KMS-11 (cell line): ENCODE measurements around the gene LSM7.

Experiments
- H2AFZ ChIP-seq: fragments of 200-600 bp; sonication (generic); 2 replicates; pipeline ENCODE4 v1.6.1; 2016; ENCODE audit warnings: antibody characterized with exemption, mixed run types, low read depth
- H3K27ac ChIP-seq: fragments of 200-600 bp; sonication (generic); 2 replicates; pipeline ENCODE4 v1.6.1; 2016; ENCODE audit warnings: mild to moderate bottlenecking, mixed run types
- H3K27me3 ChIP-seq: fragments of 200-600 bp; sonication (generic); 2 replicates; pipeline ENCODE4 v1.6.1; 2017; ENCODE audit warnings: mild to moderate bottlenecking, low read depth, mixed run types, moderate library complexity; ENCODE audit not compliant: insufficient read depth
- H3K36me3 ChIP-seq: fragments of 200-600 bp; sonication (generic); 2 replicates; pipeline ENCODE4 v1.6.1; 2017; ENCODE audit warnings: mild to moderate bottlenecking, mixed run types; ENCODE audit not compliant: insufficient read depth
- H3K4me1 ChIP-seq: fragments of 200-600 bp; sonication (generic); 2 replicates; pipeline ENCODE4 v1.6.1; 2016; ENCODE audit warnings: mild to moderate bottlenecking, low read depth, mixed run types; ENCODE audit not compliant: poor library complexity, severe bottlenecking
- H3K4me2 ChIP-seq: fragments of 200-600 bp; sonication (generic); 2 replicates; pipeline ENCODE4 v1.7.0; 2016; ENCODE audit warnings: mild to moderate bottlenecking, mixed run types
- H3K4me3 ChIP-seq: fragments of 200-600 bp; sonication (generic); IDR thresholded peaks from 2 replicates; pipeline ENCODE4 v1.6.1; 2017; ENCODE audit warnings: low read depth, low read length, mixed read lengths; ENCODE audit not compliant: insufficient read depth
- H3K79me2 ChIP-seq: fragments of 200-600 bp; sonication (generic); 2 replicates; pipeline ENCODE4 v1.6.1; 2016; ENCODE audit warnings: low read depth, mixed run types; ENCODE audit not compliant: insufficient read depth
- H3K9ac ChIP-seq: fragments of 200-600 bp; sonication (generic); 2 replicates; pipeline ENCODE4 v1.6.1; 2016; ENCODE audit warnings: mild to moderate bottlenecking, mixed run types
- H4K20me1 ChIP-seq: fragments of 200-600 bp; sonication (generic); 2 replicates; pipeline ENCODE4 v1.6.1; 2016; ENCODE audit warnings: mild to moderate bottlenecking, mixed run types; ENCODE audit not compliant: insufficient read depth
- TF ChIP-seq, protein P1 (sequence below): fragments of 200-600 bp; sonication (generic); conservative IDR thresholded peaks from 2 replicates; pipeline ENCODE4 v1.6.1; 2017; ENCODE audit warnings: low read depth, mild to moderate bottlenecking, antibody characterized with exemption, low read length, moderate library complexity, mixed read lengths

Gene LSM7

DNA sequence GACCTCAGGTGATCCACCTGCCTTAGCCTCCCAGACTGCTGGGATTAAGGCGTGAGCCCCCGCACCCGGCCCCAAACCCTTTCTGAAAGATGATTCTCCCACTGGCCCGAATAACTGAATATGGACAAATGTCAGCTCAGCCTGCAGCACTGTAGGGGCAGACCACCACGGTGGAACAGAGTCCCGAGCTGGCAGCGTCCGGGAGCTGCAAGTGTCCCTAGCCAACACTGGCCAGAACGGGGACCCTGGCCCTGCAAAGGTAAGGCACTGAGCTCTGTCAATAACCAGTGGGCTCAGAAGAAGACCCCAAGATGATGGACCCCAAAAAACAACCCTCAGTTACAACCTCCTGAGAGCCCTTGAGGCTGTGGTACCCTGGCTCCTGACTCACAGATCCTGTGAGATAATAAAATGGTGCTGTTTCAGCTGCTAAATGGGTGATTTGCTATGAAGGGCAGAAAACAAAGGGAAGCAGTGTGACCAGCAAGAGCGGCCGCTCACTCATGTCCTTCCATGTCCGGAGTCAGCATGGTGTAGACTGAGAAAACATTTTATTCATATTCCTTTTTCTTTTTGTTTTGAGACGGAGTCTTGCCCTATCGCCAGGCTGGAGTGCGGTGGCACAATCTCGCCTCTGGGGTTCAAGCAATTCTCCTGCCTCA is 1.6 kb downstream of the LSM7 start:
- H3K9ac ChIP-seq = no peak overlapping the region
- H3K4me1 ChIP-seq = peaks cover 24% of the 10 kb centered on the region
- TF ChIP-seq, protein P1, sequence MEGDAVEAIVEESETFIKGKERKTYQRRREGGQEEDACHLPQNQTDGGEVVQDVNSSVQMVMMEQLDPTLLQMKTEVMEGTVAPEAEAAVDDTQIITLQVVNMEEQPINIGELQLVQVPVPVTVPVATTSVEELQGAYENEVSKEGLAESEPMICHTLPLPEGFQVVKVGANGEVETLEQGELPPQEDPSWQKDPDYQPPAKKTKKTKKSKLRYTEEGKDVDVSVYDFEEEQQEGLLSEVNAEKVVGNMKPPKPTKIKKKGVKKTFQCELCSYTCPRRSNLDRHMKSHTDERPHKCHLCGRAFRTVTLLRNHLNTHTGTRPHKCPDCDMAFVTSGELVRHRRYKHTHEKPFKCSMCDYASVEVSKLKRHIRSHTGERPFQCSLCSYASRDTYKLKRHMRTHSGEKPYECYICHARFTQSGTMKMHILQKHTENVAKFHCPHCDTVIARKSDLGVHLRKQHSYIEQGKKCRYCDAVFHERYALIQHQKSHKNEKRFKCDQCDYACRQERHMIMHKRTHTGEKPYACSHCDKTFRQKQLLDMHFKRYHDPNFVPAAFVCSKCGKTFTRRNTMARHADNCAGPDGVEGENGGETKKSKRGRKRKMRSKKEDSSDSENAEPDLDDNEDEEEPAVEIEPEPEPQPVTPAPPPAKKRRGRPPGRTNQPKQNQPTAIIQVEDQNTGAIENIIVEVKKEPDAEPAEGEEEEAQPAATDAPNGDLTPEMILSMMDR = no peak
- H2AFZ ChIP-seq = no peak overlapping the region
- H3K36me3 ChIP-seq = no peaks in the 10 kb centered on the region
- H4K20me1 ChIP-seq = no peaks in the 10 kb centered on the region
- peak overlapping the region; percentile 96 for H3K4me2 ChIP-seq
- H3K79me2 ChIP-seq = peaks cover 46% of the 10 kb centered on the region
- H3K27ac ChIP-seq = no peak overlapping the region
- H3K27me3 ChIP-seq = no peaks in the 10 kb centered on the region
- no peak overlapping the region for H3K4me3 ChIP-seq

DNA sequence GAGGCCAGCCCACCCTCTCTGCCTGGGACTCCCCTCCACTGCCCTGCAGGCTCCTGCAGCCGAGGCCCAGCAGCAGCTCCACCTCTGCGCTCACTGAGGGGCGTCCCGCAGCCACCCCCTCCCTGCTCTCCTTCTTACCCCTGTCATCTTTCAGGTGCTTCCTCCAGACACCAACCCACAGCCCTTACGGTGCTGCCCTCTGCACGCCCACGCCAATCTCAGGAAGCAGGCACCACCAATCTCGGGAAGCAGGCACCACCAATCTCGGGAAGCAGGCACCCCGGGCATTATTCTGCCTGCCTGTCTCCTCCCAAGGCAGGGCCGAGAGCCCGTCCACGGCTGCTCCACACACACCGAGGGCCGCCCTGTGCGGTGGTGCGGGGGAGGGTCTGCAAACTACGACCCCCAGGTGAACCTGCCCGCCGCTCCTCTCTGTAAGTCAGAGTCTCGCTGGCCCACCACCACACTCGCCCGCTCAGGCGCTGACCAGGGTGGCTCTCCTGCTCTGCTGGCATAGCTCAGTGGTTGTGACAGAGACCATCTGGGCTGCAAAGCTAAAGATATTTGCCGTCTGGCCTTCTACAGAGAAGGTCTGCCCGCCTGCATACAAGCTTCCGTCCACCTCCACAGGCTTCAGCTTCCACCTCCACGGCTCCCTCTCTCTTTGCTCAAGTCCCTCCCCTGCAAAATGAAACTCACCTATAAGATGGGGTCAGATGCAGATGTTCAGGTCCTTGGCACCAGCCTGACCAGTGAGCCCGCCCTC is 2.9 kb downstream of the LSM7 start:
- TF ChIP-seq, protein P1 = no peak
- Histone ChIP-seq H3K4me3 (no peak overlapping the region), H2AFZ (no peak overlapping the region), H3K9ac (no peak overlapping the region), H4K20me1 (no peaks in the 10 kb centered on the region), H3K79me2 (peaks cover 38% of the 10 kb centered on the region), H3K36me3 (no peaks in the 10 kb centered on the region), H3K27me3 (no peaks in the 10 kb centered on the region), H3K4me2 (no peak overlapping the region), H3K27ac (no peak overlapping the region), H3K4me1 (peaks cover 24% of the 10 kb centered on the region)

DNA sequence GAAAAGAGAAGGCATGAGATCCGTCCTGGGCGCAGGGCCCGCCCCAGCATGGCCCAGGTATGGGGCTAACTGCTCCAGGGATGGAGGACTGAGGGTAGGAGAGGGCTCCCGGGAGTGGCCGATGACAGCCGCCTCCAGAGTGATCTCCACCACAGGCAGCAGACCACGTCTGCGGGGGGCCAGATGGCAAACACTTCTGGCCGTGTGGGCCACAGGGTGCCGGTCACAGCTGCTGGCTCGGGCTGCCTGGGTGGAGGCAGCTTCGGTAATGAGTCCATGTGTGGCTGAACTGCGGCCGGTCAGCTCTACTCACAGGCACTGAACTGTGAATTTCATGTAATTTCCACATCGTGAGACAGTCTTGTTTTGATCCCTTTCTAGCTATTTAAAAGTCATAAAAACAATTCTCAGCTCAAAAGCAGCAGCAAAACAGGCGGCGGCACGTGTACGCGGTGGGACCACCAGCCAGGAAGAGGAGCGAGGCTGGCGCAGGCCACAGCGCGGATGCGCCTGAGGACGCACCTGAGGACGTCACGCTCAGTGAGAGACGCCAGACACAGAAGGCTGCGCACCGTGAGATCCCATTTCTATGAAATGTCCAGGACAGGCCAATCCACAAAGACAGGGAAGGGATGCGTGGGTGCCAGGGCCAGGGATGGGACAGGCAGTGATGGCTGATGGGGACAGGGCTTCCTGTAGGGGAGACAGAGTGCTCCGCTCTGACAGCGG is 4.0 kb downstream of the LSM7 start:
- Histone ChIP-seq H3K9ac (no peak overlapping the region), H3K4me1 (peaks cover 16% of the 10 kb centered on the region), H3K27me3 (no peaks in the 10 kb centered on the region), H3K27ac (no peak overlapping the region), H3K4me3 (no peak overlapping the region), H4K20me1 (no peaks in the 10 kb centered on the region), H3K79me2 (peaks cover 27% of the 10 kb centered on the region), H2AFZ (no peak overlapping the region), H3K4me2 (no peak overlapping the region), H3K36me3 (no peaks in the 10 kb centered on the region)
- TF ChIP-seq, protein P1 = no peak

DNA sequence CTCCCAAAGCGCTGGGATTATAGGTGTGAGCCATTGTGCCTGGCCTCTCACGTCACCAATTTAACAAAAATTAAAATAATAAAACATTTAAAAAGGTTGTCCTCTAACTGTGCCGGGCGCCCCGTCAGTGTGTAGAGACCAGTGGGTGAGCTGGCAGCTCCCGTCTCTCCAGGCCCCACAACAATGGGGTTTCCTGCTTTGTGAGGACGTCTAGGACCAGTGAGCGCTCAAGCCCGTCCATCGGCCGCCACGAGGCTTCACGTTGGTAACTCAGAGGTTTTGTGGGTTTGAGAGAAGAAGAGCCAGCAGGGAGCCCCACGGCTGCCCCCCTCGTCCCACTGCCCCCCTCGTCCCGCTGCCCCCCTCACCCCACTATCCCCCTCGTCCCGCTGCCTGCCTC is 4.7 kb downstream of the LSM7 start:
- no peak overlapping the region for H3K9ac ChIP-seq
- peaks cover 14% of the 10 kb centered on the region for H3K4me1 ChIP-seq
- no peak overlapping the region for H3K4me3 ChIP-seq
- H3K36me3 ChIP-seq = no peaks in the 10 kb centered on the region
- H3K4me2 ChIP-seq = no peak overlapping the region
- H4K20me1 ChIP-seq = no peaks in the 10 kb centered on the region
- H3K27ac ChIP-seq = no peak overlapping the region
- no peak overlapping the region for H2AFZ ChIP-seq
- H3K27me3 ChIP-seq = no peaks in the 10 kb centered on the region
- TF ChIP-seq, protein P1 = no peak
- H3K79me2 ChIP-seq = peaks cover 20% of the 10 kb centered on the region
